Measurements from ENCODE around the gene C16orf96.

C16orf96 gene

GRCh38 chr16:4556112-4556511 is at the start of gene C16orf96:
TSS of gene C16orf96 (plus strand) at chr16:4556340. CDS start at chr16:4556490, 150 bp downstream.
- no peak for DNase-seq

- no peak for DNase-seq
These were observed 49.7 kb upstream of the C16orf96 start for GRCh38 chr16:4506450-4506849.

GRCh38 chr16:4507588-4508345 is 48.4 kb upstream of the C16orf96 start:
- DNase-seq = no peak

- DNase-seq = no peak
These were observed 47.3 kb upstream of the C16orf96 start for GRCh38 chr16:4508806-4509205.

- no peak for DNase-seq
These were observed 46.7 kb upstream of the C16orf96 start for GRCh38 chr16:4509420-4509819.

- DNase-seq = no peak
These were observed 46.0 kb upstream of the C16orf96 start for GRCh38 chr16:4510131-4510530.

- DNase-seq = no peak
These were observed 45.3 kb upstream of the C16orf96 start for GRCh38 chr16:4510747-4511426.

GRCh38 chr16:4511441-4512082 is 44.6 kb upstream of the C16orf96 start:
- peak; percentile 58 for DNase-seq

- DNase-seq = no peak
These were observed 43.7 kb upstream of the C16orf96 start for GRCh38 chr16:4512473-4512872.

GRCh38 chr16:4513086-4513860 is 42.9 kb upstream of the C16orf96 start:
- DNase-seq = no peak

- DNase-seq = no peak
These were observed 42.3 kb upstream of the C16orf96 start for GRCh38 chr16:4513881-4514280.

- no peak for DNase-seq
These were observed 41.5 kb upstream of the C16orf96 start for GRCh38 chr16:4514606-4515005.

- no peak for DNase-seq
These were observed 40.4 kb upstream of the C16orf96 start for GRCh38 chr16:4515611-4516233.

- DNase-seq = peak; percentile 17
These were observed 38.1 kb upstream of the C16orf96 start for GRCh38 chr16:4517812-4518680.

- DNase-seq = no peak
These were observed 36.7 kb upstream of the C16orf96 start for GRCh38 chr16:4519274-4520058.

GRCh38 chr16:4520913-4521312 is 35.2 kb upstream of the C16orf96 start:
- no peak for DNase-seq

- DNase-seq = peak; percentile 88
These were observed 34.0 kb upstream of the C16orf96 start for GRCh38 chr16:4522051-4522581.

GRCh38 chr16:4523686-4524085 is 32.5 kb upstream of the C16orf96 start:
- no peak for DNase-seq

- no peak for DNase-seq
These were observed 31.6 kb upstream of the C16orf96 start for GRCh38 chr16:4524571-4524970.

- no peak for DNase-seq
These were observed 31.1 kb upstream of the C16orf96 start for GRCh38 chr16:4525069-4525468.

Measured in NCI-H524 treated with DMSO at 0.1 percent for 48 hours (cell line).